Effector memory CD4-positive, alpha-beta T cell (primary cell): ENCODE results near the gene ARHGEF16.
A peak's percentile ranks its signal among the peaks of the same experiment; 100 is the strongest.

ENCODE experiments used
- DNase-seq, 3 donors: peaks; one replicate each; pipeline ENCODE4 v3.0.0-alpha.2; 2020
- H3K27ac ChIP-seq: 2 replicates; pipeline ENCODE4 v1.7.0; 2013; ENCODE audit warnings: mild to moderate bottlenecking, low read length, moderate library complexity; ENCODE audit not compliant: insufficient read depth, poor library complexity, severe bottlenecking
- H3K27me3 ChIP-seq: replicated peaks from 2 replicates; pipeline ENCODE4 v1.7.0; 2013; ENCODE audit warnings: mild to moderate bottlenecking, low read length; ENCODE audit not compliant: insufficient read depth, control insufficient read depth, poor library complexity, severe bottlenecking
- H3K36me3 ChIP-seq: 2 replicates; pipeline ENCODE4 v1.7.0; 2013; ENCODE audit warnings: mild to moderate bottlenecking, low read length, moderate library complexity; ENCODE audit not compliant: control insufficient read depth, insufficient read depth
- H3K4me1 ChIP-seq: 2 replicates; pipeline ENCODE4 v1.7.0; 2013; ENCODE audit warnings: low read length, mild to moderate bottlenecking; ENCODE audit not compliant: control insufficient read depth, insufficient read depth, poor library complexity, severe bottlenecking
- H3K4me3 ChIP-seq: 2 replicates; pipeline ENCODE4 v1.7.0; 2013; ENCODE audit warnings: low read length, low read depth, mild to moderate bottlenecking; ENCODE audit not compliant: insufficient read depth, poor library complexity, severe bottlenecking
- H3K9me3 ChIP-seq: 2 replicates; pipeline ENCODE4 v1.7.0; 2013; ENCODE audit warnings: mild to moderate bottlenecking, low read length, moderate library complexity; ENCODE audit not compliant: control insufficient read depth

Gene ARHGEF16

DNA sequence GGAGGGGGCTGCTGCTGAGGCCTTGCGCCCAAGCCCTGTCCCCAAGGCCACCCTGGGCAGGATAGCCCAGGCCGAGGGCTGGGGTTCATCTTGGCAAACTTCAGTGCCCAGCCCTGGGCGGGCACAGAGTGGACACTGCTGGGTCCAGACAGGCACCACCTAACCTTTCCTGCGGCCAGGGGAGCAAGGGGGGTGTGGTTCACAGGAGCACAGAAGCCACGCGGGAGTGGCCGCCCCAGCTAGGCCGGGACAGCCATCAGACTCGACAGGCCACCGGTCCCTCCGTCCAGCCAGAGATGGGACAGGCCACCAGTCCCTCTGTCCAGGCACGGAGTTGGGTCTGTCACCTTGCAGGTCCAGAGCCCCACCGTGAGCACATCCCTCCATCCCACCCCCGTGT lies 28.9 kb downstream of the ARHGEF16 start:
- no peak overlapping the region for H3K4me3 ChIP-seq
- no peaks in the 10 kb centered on the region for H3K27me3 ChIP-seq
- H3K9me3 ChIP-seq, result peaks cover 4% of the 10 kb centered on the region
- no peak overlapping the region for H3K27ac ChIP-seq
- no peak for DNase-seq
- no peaks in the 10 kb centered on the region for H3K4me1 ChIP-seq
- no peaks in the 10 kb centered on the region for H3K36me3 ChIP-seq

DNA sequence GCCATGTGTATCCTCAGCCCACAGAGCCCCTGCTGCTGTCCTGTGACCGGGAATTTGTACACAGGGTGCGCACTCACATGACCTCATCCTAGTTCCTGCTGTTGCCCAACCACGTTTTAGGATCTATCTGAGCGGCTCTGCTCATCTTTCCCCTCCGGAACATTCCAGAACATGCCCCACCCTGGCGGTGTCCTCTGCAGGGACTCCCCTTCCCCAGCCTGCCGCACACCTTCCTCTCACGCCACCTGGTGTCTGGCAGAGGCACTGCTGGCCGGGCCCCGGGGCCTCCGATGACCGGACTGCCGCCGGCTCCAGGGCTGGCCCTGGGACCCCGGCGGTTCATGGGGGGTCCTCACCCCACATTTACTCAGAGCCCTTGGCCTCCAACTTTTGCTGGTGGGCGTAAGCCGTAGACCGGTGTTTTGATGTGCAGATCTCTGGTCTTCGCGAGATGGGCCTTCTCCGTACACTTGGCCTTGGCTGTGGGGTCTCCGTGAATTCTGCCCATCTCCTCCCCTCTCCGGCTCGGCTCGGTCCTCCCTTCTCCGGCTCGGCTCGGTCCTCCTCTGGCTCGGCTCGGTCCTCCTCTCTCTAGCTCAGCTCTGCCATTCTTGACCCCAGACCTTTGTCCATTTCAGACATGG lies 29.5 kb downstream of the ARHGEF16 start:
- Histone ChIP-seq H3K9me3 (peaks cover 6% of the 10 kb centered on the region), H3K27me3 (no peaks in the 10 kb centered on the region), H3K4me1 (no peaks in the 10 kb centered on the region), H3K27ac (no peak overlapping the region), H3K4me3 (no peak overlapping the region), H3K36me3 (no peaks in the 10 kb centered on the region)
- DNase-seq, result peak in 1 of 3 donors; percentile 10

DNA sequence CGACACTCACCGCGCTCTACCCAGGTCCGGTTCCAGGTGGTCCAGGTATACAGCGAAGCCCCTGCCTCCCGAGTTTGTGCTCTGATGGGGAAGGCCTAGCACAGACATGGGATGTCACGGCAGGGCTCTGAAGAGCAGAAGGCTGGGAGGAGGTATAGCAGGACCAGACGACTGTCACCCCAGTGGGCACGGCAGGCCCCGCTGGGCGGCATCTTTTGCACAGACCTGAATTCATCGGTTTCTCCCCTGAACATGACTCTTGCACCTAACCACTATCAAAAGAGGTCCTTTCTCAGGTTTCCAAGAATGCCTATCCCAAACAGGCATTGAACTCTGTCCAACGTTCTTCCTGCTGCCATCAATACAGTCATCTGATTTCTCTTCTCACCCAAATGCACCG lies 30.6 kb downstream of the ARHGEF16 start:
- no peak overlapping the region for H3K27ac ChIP-seq
- H3K36me3 ChIP-seq, result peaks cover 4% of the 10 kb centered on the region
- peaks cover 6% of the 10 kb centered on the region for H3K9me3 ChIP-seq
- H3K27me3 ChIP-seq, result no peaks in the 10 kb centered on the region
- no peak for DNase-seq
- H3K4me1 ChIP-seq, result no peaks in the 10 kb centered on the region
- no peak overlapping the region for H3K4me3 ChIP-seq

DNA sequence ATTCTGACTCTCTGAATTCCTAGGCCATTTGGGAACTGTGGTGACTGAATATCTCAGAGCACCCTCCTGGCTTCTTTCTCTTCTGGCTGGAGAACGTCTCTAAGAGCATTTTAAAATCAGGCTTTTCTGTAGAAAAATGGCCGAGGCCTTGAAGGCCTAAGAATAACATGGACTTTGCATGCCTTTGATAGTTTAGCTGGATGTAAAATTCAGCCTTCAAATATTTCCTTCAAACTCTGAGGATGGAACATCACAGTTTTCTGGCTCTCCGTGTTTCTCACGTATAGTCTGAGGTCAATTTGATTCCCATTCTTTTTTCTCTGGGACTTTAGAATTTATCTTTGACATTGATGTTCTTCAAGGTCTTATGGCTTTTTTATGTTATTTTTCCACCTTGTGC lies 34.0 kb downstream of the ARHGEF16 start:
- Histone ChIP-seq H3K27me3 (no peaks in the 10 kb centered on the region), H3K27ac (no peak overlapping the region), H3K4me3 (no peak overlapping the region), H3K36me3 (peaks cover 5% of the 10 kb centered on the region), H3K4me1 (no peaks in the 10 kb centered on the region), H3K9me3 (peaks cover 6% of the 10 kb centered on the region)
- DNase-seq, result no peak

DNA sequence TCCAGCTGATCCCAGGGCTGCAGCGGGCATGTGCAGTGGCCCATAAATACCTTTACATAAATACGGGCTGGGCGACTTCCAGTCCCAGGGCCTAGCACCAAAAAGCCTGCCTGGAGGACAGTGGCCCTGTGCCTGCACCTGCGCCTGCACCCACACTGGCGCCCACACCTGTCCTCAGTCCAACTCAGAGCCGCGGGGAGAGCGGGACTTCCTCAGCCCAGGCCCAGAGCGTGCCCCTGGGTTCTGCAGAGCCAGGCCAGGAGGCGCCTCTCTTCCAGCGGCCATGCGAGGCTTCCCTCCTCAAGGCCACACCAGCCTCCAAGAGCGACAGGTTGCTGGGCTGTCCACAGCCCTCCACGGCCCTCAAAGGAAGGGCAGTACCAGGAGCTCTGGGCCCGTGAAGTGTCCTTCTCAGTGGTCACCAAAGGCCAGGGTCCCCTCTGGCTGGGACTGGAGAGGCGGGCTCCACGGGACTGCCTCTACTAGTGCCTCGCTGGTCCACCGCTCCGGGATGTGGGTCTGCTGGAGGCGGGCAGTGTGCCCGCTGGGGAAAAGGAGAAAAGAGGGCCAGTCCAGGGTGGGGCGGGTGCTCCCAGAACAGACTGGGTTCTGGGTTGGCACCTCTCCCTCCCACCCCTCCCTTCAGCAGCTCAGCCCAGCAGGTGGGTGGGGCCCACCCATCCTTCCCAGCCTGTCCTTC lies 35.7 kb downstream of the ARHGEF16 start:
- no peak overlapping the region for H3K27ac ChIP-seq
- H3K4me1 ChIP-seq, result no peaks in the 10 kb centered on the region
- H3K36me3 ChIP-seq, result peaks cover 5% of the 10 kb centered on the region
- H3K4me3 ChIP-seq, result no peak overlapping the region
- H3K9me3 ChIP-seq, result peaks cover 6% of the 10 kb centered on the region
- DNase-seq, result no peak
- H3K27me3 ChIP-seq, result no peaks in the 10 kb centered on the region

DNA sequence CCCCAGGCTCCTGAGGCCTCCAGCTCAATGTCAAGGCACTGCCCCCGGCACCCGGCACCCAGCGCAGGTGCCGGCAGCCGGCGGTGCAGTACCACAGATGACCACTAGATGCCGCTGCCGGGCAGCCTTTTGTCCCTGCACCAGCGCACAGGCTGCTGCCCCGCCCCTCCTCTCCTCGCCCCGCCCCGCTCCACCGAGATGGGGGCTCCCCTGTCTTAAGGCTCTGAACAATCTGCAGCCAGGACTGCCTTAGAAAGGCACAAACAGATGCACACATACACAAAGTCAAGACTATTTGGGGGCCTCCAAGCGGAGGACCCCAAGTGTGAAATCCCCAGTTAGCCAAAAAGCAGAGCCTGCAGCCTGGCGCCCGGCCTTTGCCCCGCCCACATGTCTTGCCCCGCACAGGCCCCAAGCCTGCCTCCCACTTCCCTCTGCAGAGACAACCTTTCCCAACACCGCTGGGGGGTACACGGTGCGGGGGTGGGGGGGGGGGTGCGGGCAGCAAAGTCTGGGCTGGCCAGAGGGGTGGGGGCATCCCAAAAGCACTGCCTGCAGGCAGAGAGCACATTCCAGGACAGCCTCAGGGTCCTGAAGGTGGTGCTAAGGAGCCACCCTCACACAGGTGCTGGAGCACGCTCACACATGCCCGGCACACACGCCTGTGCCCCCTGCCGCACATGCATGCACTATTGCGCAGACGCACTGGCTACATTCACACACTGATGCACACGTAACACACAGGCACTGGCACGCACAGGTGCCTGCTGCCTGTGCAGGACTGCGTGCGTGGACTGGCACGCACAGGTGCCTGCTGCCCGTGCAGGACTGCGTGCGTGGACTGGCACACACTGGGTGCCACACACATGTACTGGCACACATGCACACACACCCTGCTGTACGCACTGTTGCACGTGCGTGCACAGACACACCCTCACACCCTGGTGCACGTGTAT lies 37.1 kb downstream of the ARHGEF16 start:
- Histone ChIP-seq H3K27me3 (no peaks in the 10 kb centered on the region), H3K36me3 (peaks cover 5% of the 10 kb centered on the region), H3K4me3 (no peak overlapping the region), H3K27ac (no peak overlapping the region), H3K9me3 (peaks cover 6% of the 10 kb centered on the region), H3K4me1 (no peaks in the 10 kb centered on the region)
- peak; percentile 66 to 76 (median 72) for DNase-seq

DNA sequence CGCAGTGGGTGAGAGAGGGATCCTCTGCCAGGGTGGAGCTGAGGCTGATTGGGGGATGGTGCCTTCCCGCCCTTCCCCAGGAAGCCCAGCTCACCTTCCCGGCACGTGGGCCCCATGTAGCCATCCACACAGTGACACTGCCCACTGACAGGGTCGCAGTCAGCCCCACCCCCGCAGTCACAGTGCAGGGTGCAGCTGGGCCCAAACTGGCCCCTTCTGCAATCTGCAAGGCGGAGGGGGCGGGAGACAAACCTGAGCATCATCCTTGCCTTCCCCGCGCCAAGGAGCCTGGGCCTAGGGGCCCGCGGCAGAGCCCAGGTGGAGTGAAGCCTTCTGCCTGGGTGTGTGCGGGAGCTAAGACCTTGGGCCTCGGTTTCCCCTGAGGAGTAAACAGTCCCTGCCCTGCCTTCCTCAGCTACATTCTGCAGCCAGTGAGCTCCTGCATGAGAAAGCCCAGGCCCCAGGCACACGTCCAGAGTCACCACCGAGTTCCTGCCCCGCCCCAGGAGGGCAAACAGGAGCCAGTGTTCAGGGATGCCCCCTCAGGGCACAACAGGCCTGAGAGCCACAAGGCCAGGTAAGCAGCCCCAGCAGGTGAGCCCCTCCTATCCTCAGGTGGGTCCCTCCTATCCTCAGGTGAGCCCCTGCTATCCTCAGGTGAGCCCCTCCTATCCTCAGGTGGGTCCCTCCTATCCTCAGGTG lies 38.2 kb downstream of the ARHGEF16 start:
- Histone ChIP-seq H3K9me3 (peaks cover 6% of the 10 kb centered on the region), H3K27ac (no peak overlapping the region), H3K4me1 (no peaks in the 10 kb centered on the region), H3K36me3 (peaks cover 5% of the 10 kb centered on the region), H3K4me3 (no peak overlapping the region), H3K27me3 (no peaks in the 10 kb centered on the region)
- no peak for DNase-seq

DNA sequence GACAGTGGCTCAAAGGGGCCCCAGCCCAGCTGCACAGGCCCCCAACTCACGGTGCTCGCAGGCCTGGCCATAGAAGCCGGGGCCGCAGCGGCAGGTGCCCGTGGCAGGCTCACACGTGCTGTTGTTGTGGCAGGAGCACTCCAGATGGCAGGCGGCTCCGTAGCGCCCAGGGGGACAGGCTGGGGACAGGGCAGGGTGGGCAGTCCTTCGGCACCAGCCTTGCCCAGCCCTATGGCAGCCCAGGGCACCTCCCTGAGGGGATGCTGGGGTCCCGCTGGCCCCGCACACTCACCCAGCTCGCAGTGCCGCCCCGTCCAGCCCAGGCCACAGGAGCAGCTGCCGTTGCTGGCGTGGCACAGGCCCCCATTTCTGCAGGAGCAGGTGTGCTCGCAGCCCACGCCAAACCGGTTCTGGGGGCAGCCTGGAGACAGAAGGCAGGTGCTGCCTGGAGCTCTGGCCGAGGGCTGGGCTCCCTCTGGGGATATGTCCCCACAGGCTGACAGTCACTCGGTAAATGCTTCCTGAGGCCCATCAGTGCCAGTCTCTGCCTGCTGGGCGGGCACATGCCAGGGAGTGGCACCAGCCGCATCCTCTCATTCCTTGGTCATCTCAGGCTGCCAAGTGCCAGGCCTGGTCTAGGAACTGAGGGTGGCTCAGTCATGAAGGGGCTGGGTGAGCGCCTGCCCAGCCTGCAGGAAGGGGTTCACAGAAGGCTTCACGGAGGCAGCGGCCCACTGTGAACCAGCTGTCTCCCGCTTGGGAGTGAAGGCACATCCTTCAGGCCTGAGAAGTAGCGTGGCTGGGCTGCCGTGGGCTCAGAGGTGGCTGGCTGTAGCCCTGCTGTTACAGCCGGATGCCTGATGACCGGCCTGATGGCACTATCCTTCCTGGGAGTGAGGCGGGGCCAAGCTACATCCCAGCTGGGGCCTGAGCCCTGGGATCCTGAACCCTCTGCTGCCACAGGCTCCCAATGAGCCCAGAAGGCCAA lies 40.1 kb downstream of the ARHGEF16 start:
- no peak overlapping the region for H3K27ac ChIP-seq
- H3K4me1 ChIP-seq, result no peaks in the 10 kb centered on the region
- H3K9me3 ChIP-seq, result no peaks in the 10 kb centered on the region
- peaks cover 5% of the 10 kb centered on the region for H3K36me3 ChIP-seq
- no peak for DNase-seq
- no peaks in the 10 kb centered on the region for H3K27me3 ChIP-seq
- no peak overlapping the region for H3K4me3 ChIP-seq
